Measurements from ENCODE around the gene PAPOLA.
"Not testable (repeated sequence)": the region's sequence is repeated elsewhere in the genome, so short reads cannot be mapped to it uniquely, and the experiment has no call there.

The PAPOLA gene

GRCh38 chr14:96501740-96502620 is at the start of gene PAPOLA:
Gene PAPOLA, plus strand, starts transcription at chr14:96502382. Its CDS starts 211 bp downstream, at chr14:96502593.
- DNase-seq (ENCODE audit: low read depth) = peak; percentile 83

- DNase-seq (ENCODE audit: low read depth) = no peak
Observed at GRCh38 chr14:96452684-96453083, 49.5 kb upstream of the PAPOLA start.

- DNase-seq (ENCODE audit: low read depth) = no peak
Observed at GRCh38 chr14:96455588-96455987, 46.6 kb upstream of the PAPOLA start.

GRCh38 chr14:96459851-96460250 is 42.3 kb upstream of the PAPOLA start:
- DNase-seq (ENCODE audit: low read depth) = no peak

GRCh38 chr14:96461950-96462798 is 40.0 kb upstream of the PAPOLA start:
- no peak for DNase-seq (ENCODE audit: low read depth)

GRCh38 chr14:96464136-96464535 is 38.0 kb upstream of the PAPOLA start:
- no peak for DNase-seq (ENCODE audit: low read depth)

- no peak for DNase-seq (ENCODE audit: low read depth)
Observed at GRCh38 chr14:96466918-96467317, 35.3 kb upstream of the PAPOLA start.

- DNase-seq (ENCODE audit: low read depth) = no peak
Observed at GRCh38 chr14:96470331-96470730, 31.9 kb upstream of the PAPOLA start.

- not testable (repeated sequence) for DNase-seq (ENCODE audit: low read depth)
Observed at GRCh38 chr14:96470967-96471366, 31.2 kb upstream of the PAPOLA start.

GRCh38 chr14:96478119-96478518 is 24.1 kb upstream of the PAPOLA start:
- DNase-seq (ENCODE audit: low read depth) = no peak

- DNase-seq (ENCODE audit: low read depth) = no peak
Observed at GRCh38 chr14:96479435-96480146, 22.6 kb upstream of the PAPOLA start.

GRCh38 chr14:96481731-96482314 is 20.4 kb upstream of the PAPOLA start:
- no peak for DNase-seq (ENCODE audit: low read depth)

GRCh38 chr14:96482986-96483385 is 19.2 kb upstream of the PAPOLA start:
- no peak for DNase-seq (ENCODE audit: low read depth)

- no peak for DNase-seq (ENCODE audit: low read depth)
Observed at GRCh38 chr14:96484399-96484798, 17.8 kb upstream of the PAPOLA start.

- no peak for DNase-seq (ENCODE audit: low read depth)
Observed at GRCh38 chr14:96486705-96487104, 15.5 kb upstream of the PAPOLA start.

- DNase-seq (ENCODE audit: low read depth) = no peak
Observed at GRCh38 chr14:96489327-96489726, 12.9 kb upstream of the PAPOLA start.

- DNase-seq (ENCODE audit: low read depth) = no peak
Observed at GRCh38 chr14:96493178-96493577, 9.0 kb upstream of the PAPOLA start.

- no peak for DNase-seq (ENCODE audit: low read depth)
Observed at GRCh38 chr14:96494331-96494730, 7.9 kb upstream of the PAPOLA start.

GRCh38 chr14:96497087-96497486 is 5.1 kb upstream of the PAPOLA start:
- no peak for DNase-seq (ENCODE audit: low read depth)

- no peak for DNase-seq (ENCODE audit: low read depth)
Observed at GRCh38 chr14:96497586-96497985, 4.6 kb upstream of the PAPOLA start.

GRCh38 chr14:96501217-96501739 is 904 bp upstream of the PAPOLA start:
- DNase-seq (ENCODE audit: low read depth) = no peak
